Activated CD8-positive, alpha-beta memory T cell treated with anti-CD3 and anti-CD28 coated beads, Interleukin-2, amount 50 U/mL, for 24 hours (primary cell): ENCODE results near the gene SNX14.

Source experiments
- DNase-seq: peaks from one replicate; pipeline ENCODE4 v3.0.0-alpha.2; 2020; ENCODE audit errors: extremely low read depth

SNX14 gene

GRCh38 chr6:85506441-85507093, 87.1 kb downstream of the SNX14 start:
- no peak for DNase-seq

- DNase-seq, result no peak
Observed at GRCh38 chr6:85498596-85499258, 94.9 kb downstream of the SNX14 start.

DNA sequence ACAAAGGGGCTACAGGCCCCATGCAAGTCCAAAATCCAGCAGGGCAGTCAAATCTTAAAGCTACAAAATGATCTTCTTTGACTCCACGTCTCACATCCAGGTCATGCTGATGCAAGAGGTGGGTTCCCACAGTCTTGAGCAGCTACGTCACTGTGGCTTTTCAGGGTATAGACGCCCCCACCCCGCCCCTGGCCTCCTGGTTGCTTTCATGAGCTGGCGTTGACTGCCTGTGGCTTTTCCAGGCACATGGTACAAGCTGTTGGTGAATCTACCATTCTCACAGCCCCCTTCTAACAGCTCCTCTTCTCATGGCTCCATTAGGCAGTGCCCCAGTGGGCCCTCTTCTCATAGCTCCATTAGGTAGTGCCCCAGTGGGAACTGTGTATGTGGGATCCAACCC, 96.8 kb downstream of the SNX14 start:
- no peak for DNase-seq

GRCh38 chr6:85496009-85496579, 97.6 kb downstream of the SNX14 start:
- no peak for DNase-seq

- DNase-seq, result no peak
Observed at GRCh38 chr6:85494547-85495536, 98.8 kb downstream of the SNX14 start.

- no peak for DNase-seq
Observed at GRCh38 chr6:85493389-85493788, 100.3 kb downstream of the SNX14 start.

- no peak for DNase-seq
Observed at GRCh38 chr6:85490516-85491248, 103.0 kb downstream of the SNX14 start.

- no peak for DNase-seq
Observed at GRCh38 chr6:85484948-85485347, 108.7 kb downstream of the SNX14 start.

GRCh38 chr6:85483846-85484245, 109.8 kb downstream of the SNX14 start:
- no peak for DNase-seq

- peak; percentile 65 for DNase-seq
Observed at GRCh38 chr6:85482905-85483700, 110.6 kb downstream of the SNX14 start.

DNA sequence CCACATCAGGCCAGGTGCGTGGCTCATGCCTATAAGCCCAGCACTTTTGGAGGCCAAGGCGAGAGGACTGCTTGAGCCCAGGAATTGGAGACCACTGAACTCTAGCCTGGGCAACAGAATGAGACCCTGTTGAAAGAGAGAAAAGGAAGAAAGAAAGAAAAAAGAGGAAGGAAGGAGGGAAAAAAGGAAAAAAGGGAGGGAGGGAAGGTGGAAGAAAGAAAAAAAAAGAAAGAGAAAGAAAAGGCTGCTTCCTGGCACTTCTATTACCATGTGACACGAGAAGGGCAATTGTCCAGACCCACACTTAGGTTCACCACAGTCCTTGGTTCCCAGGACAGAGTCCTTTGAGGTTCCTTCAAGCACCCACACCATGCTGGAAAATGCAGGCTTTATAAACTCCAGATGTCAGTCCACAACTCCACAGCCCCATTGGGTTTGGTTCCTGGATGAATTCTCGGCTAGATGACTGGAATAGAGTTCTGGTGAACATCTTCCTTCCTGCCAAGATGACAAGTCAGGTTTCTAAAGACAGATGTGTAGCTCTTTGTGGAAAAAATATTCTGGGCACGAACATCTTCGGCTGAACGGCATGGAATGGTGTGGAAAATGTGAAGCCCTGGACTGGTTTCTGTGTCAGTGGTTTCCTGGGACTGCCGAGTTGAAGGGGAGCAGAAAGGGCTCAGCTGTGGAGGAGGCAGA, 111.3 kb downstream of the SNX14 start:
- no peak for DNase-seq

DNA sequence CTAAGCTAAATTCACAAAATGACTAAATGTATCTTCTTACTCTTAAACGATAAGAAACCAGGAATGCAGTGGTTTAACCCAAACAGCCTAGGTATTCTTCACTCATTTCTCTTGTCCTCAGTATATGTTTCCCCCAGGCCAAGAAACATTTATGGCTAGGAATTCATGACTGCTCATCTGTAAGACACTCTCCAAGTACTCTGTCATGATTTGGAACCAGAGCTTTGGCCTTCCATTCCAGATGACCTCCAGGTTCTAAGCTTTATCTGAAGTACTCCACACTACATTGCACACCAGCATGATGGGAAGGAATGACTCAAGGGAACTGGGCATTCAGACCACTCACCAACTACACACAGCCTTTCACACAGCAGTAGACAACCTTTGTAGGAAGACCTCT, 114.5 kb downstream of the SNX14 start:
- no peak for DNase-seq

DNA sequence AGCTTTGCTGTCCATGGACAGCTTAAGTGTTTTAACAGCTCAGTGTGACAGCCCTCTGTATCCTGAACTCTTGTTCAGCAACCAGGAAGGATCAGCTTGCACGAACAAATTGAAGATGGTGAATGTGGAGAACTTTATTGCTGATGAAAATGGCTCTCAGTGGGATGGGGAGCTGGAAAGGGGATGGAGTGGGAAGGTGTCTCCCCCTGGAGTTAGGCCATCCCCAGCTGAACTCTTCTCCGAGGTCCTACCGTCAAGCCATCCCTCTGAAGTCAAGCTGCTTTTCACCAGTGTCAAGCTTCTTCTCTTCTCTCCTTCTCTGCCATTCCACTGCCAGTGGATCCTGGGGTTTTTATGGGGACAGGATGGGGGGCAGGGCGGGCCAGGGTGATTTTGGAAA, 117.1 kb downstream of the SNX14 start:
- DNase-seq, result no peak

DNA sequence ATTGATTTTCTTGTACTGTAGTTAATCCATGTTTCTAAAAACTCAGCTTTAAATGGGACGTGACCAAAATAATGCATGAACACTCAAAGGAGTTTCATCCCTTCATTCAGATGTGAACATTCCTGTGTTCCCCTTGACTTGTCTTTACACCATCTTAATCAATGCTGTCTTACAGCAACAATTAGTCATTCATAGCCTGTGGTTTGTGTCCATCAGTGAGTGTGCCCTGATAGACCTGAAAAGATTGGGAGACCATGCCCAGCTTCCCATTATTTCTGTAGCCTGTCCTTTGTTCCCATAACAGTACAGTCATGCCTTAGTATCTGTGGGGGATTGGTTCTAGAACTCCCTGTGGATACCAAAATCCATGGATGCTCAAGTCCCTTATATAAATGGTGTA, 119.9 kb downstream of the SNX14 start:
- no peak for DNase-seq

GRCh38 chr6:85472744-85473143, 120.9 kb downstream of the SNX14 start:
- no peak for DNase-seq

- DNase-seq, result no peak
Observed at GRCh38 chr6:85470023-85470410, 123.6 kb downstream of the SNX14 start.

DNA sequence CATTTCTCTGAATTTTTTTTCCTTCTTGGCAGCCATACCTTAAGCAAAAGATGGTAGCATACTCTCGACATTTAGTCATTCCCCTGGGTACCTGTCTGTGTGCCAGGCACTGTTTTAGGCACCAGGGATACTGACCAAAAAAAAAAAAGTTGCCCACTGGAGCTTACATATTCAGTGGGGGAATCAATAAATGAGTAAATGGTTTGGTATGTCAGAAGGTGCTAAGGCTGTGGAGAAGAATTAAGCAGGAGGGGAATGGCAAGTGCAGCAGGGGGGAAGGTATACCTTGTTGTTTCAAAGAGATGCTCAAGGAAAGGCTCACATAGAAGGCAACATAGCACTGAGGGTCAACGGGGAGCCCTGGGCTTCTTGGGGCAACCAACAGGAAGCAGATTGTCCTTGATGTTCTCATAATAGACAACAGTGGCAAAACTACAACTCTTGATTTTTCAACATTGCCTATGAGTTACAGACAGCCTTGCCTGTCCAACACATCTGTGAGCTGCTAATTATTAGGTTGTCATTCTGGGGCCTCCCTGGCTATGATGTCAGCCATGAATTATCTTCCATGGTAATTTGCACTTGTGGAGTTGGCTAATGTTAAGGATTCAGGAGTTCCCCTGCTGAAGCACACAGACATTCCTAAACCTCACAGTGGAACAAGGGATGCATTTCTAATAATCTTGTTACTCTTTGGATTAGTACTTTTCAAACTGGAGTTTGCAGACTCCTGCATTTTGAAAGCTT, 124.2 kb downstream of the SNX14 start:
- DNase-seq, result no peak

DNA sequence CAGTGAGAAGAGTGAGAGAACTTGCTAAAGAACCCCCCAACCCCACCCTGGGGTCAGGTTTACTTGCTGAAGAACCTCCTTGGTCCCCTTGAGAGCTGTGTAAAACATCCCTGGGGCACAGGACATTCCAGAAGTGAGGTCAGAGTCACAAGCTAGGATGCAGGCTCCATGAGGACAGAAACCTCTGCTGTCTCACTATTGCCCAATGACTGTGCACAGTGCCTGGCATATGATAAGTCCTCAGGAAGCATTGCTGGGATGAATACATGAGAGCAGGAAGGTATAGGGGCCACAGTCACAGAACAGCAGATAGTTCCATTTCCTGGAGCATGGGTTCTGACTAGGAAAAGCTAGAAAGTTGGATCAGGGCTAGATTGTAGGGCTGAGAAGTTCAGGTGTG, 125.3 kb downstream of the SNX14 start:
- no peak for DNase-seq

DNA sequence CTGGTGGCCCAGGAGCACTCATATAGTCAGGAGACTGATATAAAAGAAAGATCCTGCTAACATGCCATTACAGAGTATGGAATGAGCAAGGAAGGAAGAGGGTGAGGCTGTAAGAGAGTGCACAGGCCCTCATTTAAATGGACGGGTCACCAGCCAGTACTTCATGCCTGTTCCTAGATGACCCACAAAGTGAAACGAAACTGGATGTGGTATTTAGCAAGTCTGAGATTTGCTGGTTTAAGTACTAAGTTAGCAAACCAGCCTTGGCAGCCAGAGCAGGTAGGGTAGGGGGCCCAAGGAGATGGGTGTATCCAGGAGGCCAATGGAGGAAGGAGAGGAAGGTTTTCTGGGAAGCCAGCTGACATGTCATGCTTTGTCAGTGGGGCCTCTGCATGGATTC, 127.9 kb downstream of the SNX14 start:
- DNase-seq, result no peak
